NB4 (cell line): Measurements from ENCODE around the gene TVP23C.

Experiments used
- DNase-seq: peaks from one replicate; pipeline ENCODE4 v3.0.0; 2010; ENCODE audit warnings: low read depth
- H3K4me3 ChIP-seq: one replicate; pipeline ENCODE4 v1.5.1; 2011; ENCODE audit warnings: mild to moderate bottlenecking, low read depth, low read length, moderate library complexity
- CTCF ChIP-seq: IDR thresholded peaks from one replicate; pipeline ENCODE4 v1.5.1; 2012; ENCODE audit warnings: low read depth, low read length
- MAX ChIP-seq: IDR thresholded peaks from 2 replicates; pipeline ENCODE4 v1.6.1; 2011; ENCODE audit warnings: low read depth, low read length
- MYC ChIP-seq: IDR thresholded peaks from 2 replicates; pipeline ENCODE4 v1.6.1; 2011; ENCODE audit warnings: low read depth, low read length
- POLR2A ChIP-seq: IDR thresholded peaks from 2 replicates; pipeline ENCODE4 v1.6.1; 2011; ENCODE audit warnings: mild to moderate bottlenecking; ENCODE audit not compliant: insufficient read length; ENCODE audit errors: extremely low read depth

TVP23C gene

GRCh38 chr17:15478845-15479244 lies 84.4 kb downstream of the TVP23C start:
- TF ChIP-seq CTCF (no peak), MYC (no peak), POLR2A (no peak), MAX (no peak)
- DNase-seq, result no peak
- H3K4me3 ChIP-seq, result no peak overlapping the region

- TF ChIP-seq POLR2A (no peak), MYC (no peak), MAX (no peak), CTCF (no peak)
- H3K4me3 ChIP-seq, result no peak overlapping the region
- no peak for DNase-seq
Observed at GRCh38 chr17:15475631-15476354, 87.5 kb downstream of the TVP23C start.

GRCh38 chr17:15472891-15473290 lies 90.4 kb downstream of the TVP23C start:
- no peak for DNase-seq
- TF ChIP-seq CTCF, result no peak
- no peak for TF ChIP-seq MAX
- no peak for TF ChIP-seq POLR2A
- TF ChIP-seq MYC, result no peak
- H3K4me3 ChIP-seq, result no peak overlapping the region

GRCh38 chr17:15470536-15470935 lies 92.7 kb downstream of the TVP23C start:
- TF ChIP-seq MAX (no peak), MYC (no peak), CTCF (no peak), POLR2A (no peak)
- DNase-seq, result no peak

GRCh38 chr17:15469260-15469659 lies 94.0 kb downstream of the TVP23C start:
- H3K4me3 ChIP-seq, result no peak overlapping the region
- no peak for TF ChIP-seq MAX
- no peak for TF ChIP-seq CTCF
- TF ChIP-seq POLR2A, result no peak
- TF ChIP-seq MYC, result no peak
- DNase-seq, result no peak

More at GRCh38 chr17:15470536-15470935, 92.7 kb downstream of the TVP23C start:
- no peak overlapping the region for H3K4me3 ChIP-seq
